MM.1S (cell line): ENCODE measurements around the gene CLIC5.

Source experiments
- DNase-seq: peaks from one replicate; pipeline ENCODE4 v3.0.0-alpha.2; 2015
- H2AFZ ChIP-seq: fragments of 300-600 bp; sonication (generic); 2 replicates; pipeline ENCODE4 v1.6.0; 2016; ENCODE audit warnings: antibody characterized with exemption, low read length
- H3F3A ChIP-seq: fragments of 300-600 bp; sonication (generic); 2 replicates; pipeline ENCODE4 v1.6.1; 2016; ENCODE audit warnings: mild to moderate bottlenecking, antibody characterized with exemption, low read length, moderate library complexity, mixed read lengths; ENCODE audit not compliant: insufficient read depth
- H3K27ac ChIP-seq: fragments of 300-600 bp; sonication (generic); 2 replicates; pipeline ENCODE4 v1.5.1; 2016; ENCODE audit warnings: mild to moderate bottlenecking, low read length
- H3K27me3 ChIP-seq: fragments of 300-600 bp; sonication (generic); replicated peaks from 2 replicates; pipeline ENCODE4 v1.6.0; 2016; ENCODE audit warnings: low read length; ENCODE audit not compliant: insufficient read depth
- H3K36me3 ChIP-seq: fragments of 300-600 bp; sonication (generic); replicated peaks from 2 replicates; pipeline ENCODE4 v1.6.1; 2016; ENCODE audit warnings: mild to moderate bottlenecking, low read length, mixed read lengths; ENCODE audit not compliant: insufficient read depth
- H3K4me1 ChIP-seq: fragments of 300-600 bp; sonication (generic); 2 replicates; pipeline ENCODE4 v1.6.1; 2016; ENCODE audit warnings: low read length, mixed read lengths
- H3K4me2 ChIP-seq: fragments of 300-600 bp; sonication (generic); 2 replicates; pipeline ENCODE4 v1.6.0; 2016; ENCODE audit warnings: low read depth, low read length
- H3K4me3 ChIP-seq: fragments of 300-600 bp; sonication (generic); 2 replicates; pipeline ENCODE4 v1.5.1; 2016; ENCODE audit warnings: low read length, mixed read lengths
- H3K79me2 ChIP-seq: fragments of 300-600 bp; sonication (generic); 2 replicates; pipeline ENCODE4 v1.6.1; 2016; ENCODE audit warnings: mixed run types, low read length, mixed read lengths
- H3K9ac ChIP-seq: fragments of 300-600 bp; sonication (generic); 2 replicates; pipeline ENCODE4 v1.6.1; 2016; ENCODE audit warnings: low read length, mixed read lengths
- H3K9me2 ChIP-seq: fragments of 300-600 bp; sonication (generic); replicated peaks from 2 replicates; pipeline ENCODE4 v1.6.1; 2016; ENCODE audit warnings: mild to moderate bottlenecking, low read length, mixed read lengths; ENCODE audit not compliant: insufficient read depth
- H3K9me3 ChIP-seq: fragments of 300-600 bp; sonication (generic); replicated peaks from 2 replicates; pipeline ENCODE4 v1.6.1; 2016; ENCODE audit warnings: mild to moderate bottlenecking, low read length, mixed read lengths; ENCODE audit not compliant: insufficient read depth
- H4K20me1 ChIP-seq: fragments of 300-600 bp; sonication (generic); 2 replicates; pipeline ENCODE4 v1.6.1; 2016; ENCODE audit warnings: mild to moderate bottlenecking, low read length, moderate library complexity, mixed read lengths; ENCODE audit not compliant: insufficient read depth
- EZH2 ChIP-seq: fragments of 300-600 bp; sonication (generic); optimal IDR thresholded peaks from 2 replicates; pipeline ENCODE3; 2017; ENCODE audit warnings: low read depth, mild to moderate bottlenecking, antibody characterized with exemption, low read length, mixed read lengths
- EZH2phosphoT487 ChIP-seq: fragments of 300-600 bp; sonication (generic); IDR thresholded peaks from 2 replicates; pipeline ENCODE4 v1.6.1; 2018; ENCODE audit warnings: antibody characterized with exemption, low read length
- TF ChIP-seq, protein P1 (sequence below): fragments of 300-600 bp; sonication (generic); IDR thresholded peaks from 2 replicates; pipeline ENCODE4 v1.5.1; 2016; ENCODE audit warnings: antibody characterized with exemption, low read length, mixed read lengths

Gene CLIC5

DNA sequence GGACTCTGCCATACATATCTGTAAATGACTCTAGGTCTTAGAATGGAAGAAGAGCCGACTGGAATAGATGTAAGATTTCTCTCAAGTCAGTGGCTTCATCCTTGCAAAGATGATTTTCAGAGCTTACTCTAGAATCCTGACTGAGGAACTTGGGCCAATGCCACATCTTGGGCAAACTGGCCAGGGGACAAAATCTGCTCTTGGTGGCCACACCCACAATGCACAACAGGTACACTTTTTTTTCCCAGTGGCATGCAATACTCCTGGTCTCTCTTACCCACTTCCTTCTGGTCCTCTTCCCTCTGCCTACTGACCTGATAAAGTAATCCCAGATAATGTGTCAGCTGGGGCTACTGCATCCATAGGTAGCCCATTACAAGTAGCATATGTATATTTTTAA lies 13.4 kb downstream of the CLIC5 start:
- Histone ChIP-seq H3F3A (no peaks in the 10 kb centered on the region), H3K9me2 (no peaks in the 10 kb centered on the region), H3K4me3 (no peak overlapping the region), H3K36me3 (no peaks in the 10 kb centered on the region), H3K9me3 (no peaks in the 10 kb centered on the region), H3K4me2 (no peak overlapping the region), H2AFZ (no peak overlapping the region), H3K27me3 (no peaks in the 10 kb centered on the region), H3K79me2 (no peaks in the 10 kb centered on the region), H3K4me1 (no peaks in the 10 kb centered on the region), H3K9ac (no peak overlapping the region), H3K27ac (no peak overlapping the region), H4K20me1 (no peaks in the 10 kb centered on the region)
- no peak for DNase-seq
- TF ChIP-seq EZH2phosphoT487 (no peak), EZH2 (no peak)
- TF ChIP-seq, protein P1, sequence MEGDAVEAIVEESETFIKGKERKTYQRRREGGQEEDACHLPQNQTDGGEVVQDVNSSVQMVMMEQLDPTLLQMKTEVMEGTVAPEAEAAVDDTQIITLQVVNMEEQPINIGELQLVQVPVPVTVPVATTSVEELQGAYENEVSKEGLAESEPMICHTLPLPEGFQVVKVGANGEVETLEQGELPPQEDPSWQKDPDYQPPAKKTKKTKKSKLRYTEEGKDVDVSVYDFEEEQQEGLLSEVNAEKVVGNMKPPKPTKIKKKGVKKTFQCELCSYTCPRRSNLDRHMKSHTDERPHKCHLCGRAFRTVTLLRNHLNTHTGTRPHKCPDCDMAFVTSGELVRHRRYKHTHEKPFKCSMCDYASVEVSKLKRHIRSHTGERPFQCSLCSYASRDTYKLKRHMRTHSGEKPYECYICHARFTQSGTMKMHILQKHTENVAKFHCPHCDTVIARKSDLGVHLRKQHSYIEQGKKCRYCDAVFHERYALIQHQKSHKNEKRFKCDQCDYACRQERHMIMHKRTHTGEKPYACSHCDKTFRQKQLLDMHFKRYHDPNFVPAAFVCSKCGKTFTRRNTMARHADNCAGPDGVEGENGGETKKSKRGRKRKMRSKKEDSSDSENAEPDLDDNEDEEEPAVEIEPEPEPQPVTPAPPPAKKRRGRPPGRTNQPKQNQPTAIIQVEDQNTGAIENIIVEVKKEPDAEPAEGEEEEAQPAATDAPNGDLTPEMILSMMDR: no peak

DNA sequence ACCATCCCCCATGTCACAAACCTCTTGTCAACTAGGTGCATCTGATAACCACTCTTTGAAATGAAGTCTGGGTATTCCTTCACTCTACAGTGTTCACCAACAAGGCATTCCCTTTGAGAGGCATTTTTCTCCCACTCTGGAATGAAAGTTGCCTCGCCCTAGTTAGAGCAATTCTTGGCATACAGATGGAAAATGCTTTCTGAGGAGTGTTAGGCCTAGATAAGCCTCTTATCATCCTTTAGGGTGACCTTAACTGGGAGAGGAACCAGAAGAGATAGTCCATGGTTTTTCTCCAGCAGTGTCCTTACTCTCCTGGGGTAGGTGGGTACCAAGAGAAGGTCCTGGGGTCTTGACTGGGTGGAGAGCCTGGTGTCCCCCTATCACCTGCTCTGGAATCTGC lies 14.8 kb downstream of the CLIC5 start:
- no peaks in the 10 kb centered on the region for H3K79me2 ChIP-seq
- H3K27me3 ChIP-seq: no peaks in the 10 kb centered on the region
- no peaks in the 10 kb centered on the region for H3K9me2 ChIP-seq
- no peak for DNase-seq
- H3K27ac ChIP-seq: no peak overlapping the region
- H3F3A ChIP-seq: no peaks in the 10 kb centered on the region
- H3K4me1 ChIP-seq: no peaks in the 10 kb centered on the region
- no peak overlapping the region for H2AFZ ChIP-seq
- TF ChIP-seq, protein P1: no peak
- TF ChIP-seq EZH2: no peak
- no peak for TF ChIP-seq EZH2phosphoT487
- H3K9me3 ChIP-seq: no peaks in the 10 kb centered on the region
- H3K4me2 ChIP-seq: no peak overlapping the region
- H3K4me3 ChIP-seq: no peak overlapping the region
- no peak overlapping the region for H3K9ac ChIP-seq
- H4K20me1 ChIP-seq: no peaks in the 10 kb centered on the region
- H3K36me3 ChIP-seq: no peaks in the 10 kb centered on the region

DNA sequence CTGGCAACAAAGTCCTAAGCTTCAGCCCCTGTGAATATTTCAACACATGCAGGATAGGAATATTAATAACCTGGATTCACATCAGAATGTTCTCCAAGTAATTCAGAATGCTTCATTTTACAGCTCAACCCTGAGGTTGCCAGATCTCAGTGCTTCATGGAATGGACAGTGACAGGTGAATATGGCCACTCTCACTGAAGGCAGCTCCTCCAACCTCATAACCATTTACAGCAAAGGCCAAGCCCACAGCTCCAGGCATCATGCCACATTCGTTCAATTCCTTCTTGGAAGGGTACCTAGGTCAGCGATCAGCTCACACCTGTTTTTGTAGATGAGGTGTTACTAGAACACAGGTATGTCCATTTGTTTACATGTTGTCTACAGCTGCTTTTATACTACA lies 17.1 kb downstream of the CLIC5 start:
- H3K9me2 ChIP-seq: no peaks in the 10 kb centered on the region
- no peak for DNase-seq
- H3K4me1 ChIP-seq: no peaks in the 10 kb centered on the region
- no peaks in the 10 kb centered on the region for H3K9me3 ChIP-seq
- H3K79me2 ChIP-seq: no peaks in the 10 kb centered on the region
- no peaks in the 10 kb centered on the region for H3F3A ChIP-seq
- H3K36me3 ChIP-seq: no peaks in the 10 kb centered on the region
- no peak overlapping the region for H3K9ac ChIP-seq
- no peak overlapping the region for H3K4me3 ChIP-seq
- H4K20me1 ChIP-seq: no peaks in the 10 kb centered on the region
- no peak overlapping the region for H3K4me2 ChIP-seq
- no peaks in the 10 kb centered on the region for H3K27me3 ChIP-seq
- TF ChIP-seq EZH2phosphoT487 (no peak), EZH2 (no peak)
- TF ChIP-seq, protein P1: no peak
- no peak overlapping the region for H3K27ac ChIP-seq
- H2AFZ ChIP-seq: no peak overlapping the region
